ENCODE results near the gene WBP2.

WBP2 gene

GRCh38 chr17:75899353-75899752 lies 44.2 kb upstream of the WBP2 start:
- H3K79me2 ChIP-seq (ENCODE audit: control insufficient read depth, insufficient read depth, low read length) = peaks cover 16% of the 10 kb centered on the region
- no peak overlapping the region for H4K5ac ChIP-seq (ENCODE audit: low read length)
- H3K56ac ChIP-seq (ENCODE audit: low read length) = no peak overlapping the region
- H2BK5ac ChIP-seq (ENCODE audit: low read length) = no peak overlapping the region
- peaks cover 7% of the 10 kb centered on the region for H3K79me1 ChIP-seq (ENCODE audit: low read length)
- no peak overlapping the region for H4K8ac ChIP-seq (ENCODE audit: low read depth, low read length)
- no peak overlapping the region for H2BK15ac ChIP-seq (replicated peaks; ENCODE audit: low read depth)
- DNase-seq = no peak
- H3K4me1 ChIP-seq (ENCODE audit: control insufficient read depth, low read depth, low read length) = peaks cover 5% of the 10 kb centered on the region
- no peak overlapping the region for H2BK120ac ChIP-seq (ENCODE audit: low read depth, low read length)
- H2AK5ac ChIP-seq (ENCODE audit: low read length) = no peak overlapping the region
- no peaks in the 10 kb centered on the region for H3K27me3 ChIP-seq (ENCODE audit: insufficient read depth, low read length, poor library complexity)
- no peak overlapping the region for H3K4me2 ChIP-seq (ENCODE audit: low read length)
- no CpG with 5 or more reads among the region's 13 CpGs for WGBS (ENCODE audit: extremely low coverage, insufficient coverage, low lambda C conversion rate)
- no peak overlapping the region for H3K23ac ChIP-seq (ENCODE audit: low read length)
- H3K4me3 ChIP-seq (ENCODE audit: low read length) = no peak overlapping the region
- H3K18ac ChIP-seq (ENCODE audit: low read length) = no peak overlapping the region
- no peak overlapping the region for H3K27ac ChIP-seq (ENCODE audit: low read depth, low read length)
- H3K9ac ChIP-seq (ENCODE audit: low read length) = no peak overlapping the region
- H3K4ac ChIP-seq (ENCODE audit: low read depth, low read length) = no peak overlapping the region
- H3K36me3 ChIP-seq (ENCODE audit: control insufficient read depth, insufficient read depth, low read length) = peaks cover 12% of the 10 kb centered on the region

- Histone ChIP-seq H3K4ac (ENCODE audit: low read depth, low read length) (no peak overlapping the region), H3K23ac (ENCODE audit: low read length) (no peak overlapping the region), H2BK120ac (ENCODE audit: low read depth, low read length) (no peak overlapping the region), H3K36me3 (ENCODE audit: control insufficient read depth, insufficient read depth, low read length) (peaks cover 12% of the 10 kb centered on the region), H4K5ac (ENCODE audit: low read length) (no peak overlapping the region), H3K4me3 (ENCODE audit: low read length) (no peak overlapping the region), H3K27me3 (ENCODE audit: insufficient read depth, low read length, poor library complexity) (no peaks in the 10 kb centered on the region), H2AK5ac (ENCODE audit: low read length) (no peak overlapping the region), H3K9ac (ENCODE audit: low read length) (no peak overlapping the region), H3K79me1 (ENCODE audit: low read length) (peaks cover 10% of the 10 kb centered on the region), H3K4me1 (ENCODE audit: control insufficient read depth, low read depth, low read length) (peaks cover 5% of the 10 kb centered on the region), H3K79me2 (ENCODE audit: control insufficient read depth, insufficient read depth, low read length) (peaks cover 16% of the 10 kb centered on the region), H3K4me2 (ENCODE audit: low read length) (no peak overlapping the region), H3K27ac (ENCODE audit: low read depth, low read length) (no peak overlapping the region), H2BK5ac (ENCODE audit: low read length) (no peak overlapping the region), H4K8ac (ENCODE audit: low read depth, low read length) (no peak overlapping the region), H2BK15ac (replicated peaks; ENCODE audit: low read depth) (no peak overlapping the region), H3K56ac (ENCODE audit: low read length) (no peak overlapping the region), H3K18ac (ENCODE audit: low read length) (no peak overlapping the region)
- WGBS (ENCODE audit: extremely low coverage, insufficient coverage, low lambda C conversion rate) = no CpG with 5 or more reads among the region's 16 CpGs
- DNase-seq = no peak
Measured at GRCh38 chr17:75898791-75899190, 43.7 kb upstream of the WBP2 start.

GRCh38 chr17:75898065-75898464 lies 42.9 kb upstream of the WBP2 start:
- no peak overlapping the region for H4K8ac ChIP-seq (ENCODE audit: low read depth, low read length)
- H3K4me2 ChIP-seq (ENCODE audit: low read length) = no peak overlapping the region
- H3K79me2 ChIP-seq (ENCODE audit: control insufficient read depth, insufficient read depth, low read length) = peaks cover 18% of the 10 kb centered on the region
- H3K79me1 ChIP-seq (ENCODE audit: low read length) = peaks cover 14% of the 10 kb centered on the region
- H3K9ac ChIP-seq (ENCODE audit: low read length) = no peak overlapping the region
- H2BK120ac ChIP-seq (ENCODE audit: low read depth, low read length) = no peak overlapping the region
- H3K4ac ChIP-seq (ENCODE audit: low read depth, low read length) = no peak overlapping the region
- H2BK15ac ChIP-seq (replicated peaks; ENCODE audit: low read depth) = no peak overlapping the region
- no peak overlapping the region for H3K18ac ChIP-seq (ENCODE audit: low read length)
- H4K5ac ChIP-seq (ENCODE audit: low read length) = no peak overlapping the region
- no peak overlapping the region for H2AK5ac ChIP-seq (ENCODE audit: low read length)
- peaks cover 5% of the 10 kb centered on the region for H3K4me1 ChIP-seq (ENCODE audit: control insufficient read depth, low read depth, low read length)
- H3K4me3 ChIP-seq (ENCODE audit: low read length) = no peak overlapping the region
- DNase-seq = no peak
- no peak overlapping the region for H3K27ac ChIP-seq (ENCODE audit: low read depth, low read length)
- H3K56ac ChIP-seq (ENCODE audit: low read length) = peak overlapping the region; percentile 12
- WGBS (ENCODE audit: extremely low coverage, insufficient coverage, low lambda C conversion rate) = no CpG with 5 or more reads among the region's 8 CpGs
- no peak overlapping the region for H3K23ac ChIP-seq (ENCODE audit: low read length)
- H3K36me3 ChIP-seq (ENCODE audit: control insufficient read depth, insufficient read depth, low read length) = peaks cover 12% of the 10 kb centered on the region
- H2BK5ac ChIP-seq (ENCODE audit: low read length) = no peak overlapping the region
- no peaks in the 10 kb centered on the region for H3K27me3 ChIP-seq (ENCODE audit: insufficient read depth, low read length, poor library complexity)

DNA sequence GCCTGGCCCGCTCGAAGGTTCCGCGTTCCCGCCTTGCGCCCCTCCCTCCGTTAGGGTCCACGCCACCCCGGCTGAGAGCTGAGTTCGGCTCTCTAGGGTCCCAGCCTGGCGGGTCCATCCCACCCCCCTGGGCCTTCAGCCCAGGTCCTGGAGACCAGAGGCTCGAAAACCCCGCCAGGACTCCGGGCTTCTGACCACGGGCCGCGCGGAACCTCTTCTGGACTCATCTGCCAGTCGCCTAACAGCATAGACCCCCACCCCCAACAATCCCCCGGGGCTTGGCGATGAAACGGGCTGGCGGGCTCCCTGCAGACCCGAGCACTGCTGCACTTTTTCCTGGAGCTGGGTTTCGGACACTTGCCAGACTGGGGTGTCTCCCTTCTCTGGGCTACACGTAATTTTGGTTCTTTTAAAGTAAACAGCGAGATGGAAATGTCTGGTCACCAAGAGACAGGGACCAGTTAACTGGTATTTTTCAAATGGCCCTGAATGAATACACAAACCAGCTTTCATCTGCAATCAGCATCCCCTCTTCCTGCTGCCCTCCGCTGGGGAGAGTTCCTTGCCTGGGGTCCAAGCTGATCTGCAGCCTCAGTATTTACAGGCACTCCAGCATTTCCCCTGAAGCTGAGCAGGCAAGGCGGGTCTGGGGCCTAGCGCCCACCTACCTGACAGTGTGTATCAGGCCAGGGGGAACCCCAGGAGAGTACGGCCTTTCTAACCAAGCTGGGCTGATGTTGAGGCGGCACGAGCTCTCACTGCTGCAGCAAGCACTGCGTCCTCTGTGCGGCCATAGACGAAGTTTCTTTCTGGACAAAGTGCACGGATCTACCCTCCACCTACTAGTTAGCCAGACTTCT lies 42.3 kb upstream of the WBP2 start:
- peak overlapping the region; percentile 60 for H3K4ac ChIP-seq (ENCODE audit: low read depth, low read length)
- peak overlapping the region; percentile 45 for H3K27ac ChIP-seq (ENCODE audit: low read depth, low read length)
- peak overlapping the region; percentile 91 for H3K56ac ChIP-seq (ENCODE audit: low read length)
- no peak overlapping the region for H4K5ac ChIP-seq (ENCODE audit: low read length)
- peaks cover 18% of the 10 kb centered on the region for H3K79me2 ChIP-seq (ENCODE audit: control insufficient read depth, insufficient read depth, low read length)
- H3K36me3 ChIP-seq (ENCODE audit: control insufficient read depth, insufficient read depth, low read length) = peaks cover 12% of the 10 kb centered on the region
- H3K79me1 ChIP-seq (ENCODE audit: low read length) = peaks cover 14% of the 10 kb centered on the region
- peaks cover 5% of the 10 kb centered on the region for H3K4me1 ChIP-seq (ENCODE audit: control insufficient read depth, low read depth, low read length)
- H2AK5ac ChIP-seq (ENCODE audit: low read length) = no peak overlapping the region
- H2BK120ac ChIP-seq (ENCODE audit: low read depth, low read length) = no peak overlapping the region
- H3K27me3 ChIP-seq (ENCODE audit: insufficient read depth, low read length, poor library complexity) = no peaks in the 10 kb centered on the region
- H3K4me3 ChIP-seq (ENCODE audit: low read length) = no peak overlapping the region
- DNase-seq = peak; percentile 58
- H3K23ac ChIP-seq (ENCODE audit: low read length) = no peak overlapping the region
- no CpG with 5 or more reads among the region's 37 CpGs for WGBS (ENCODE audit: extremely low coverage, insufficient coverage, low lambda C conversion rate)
- H4K8ac ChIP-seq (ENCODE audit: low read depth, low read length) = no peak overlapping the region
- no peak overlapping the region for H2BK15ac ChIP-seq (replicated peaks; ENCODE audit: low read depth)
- H3K9ac ChIP-seq (ENCODE audit: low read length) = peak overlapping the region; percentile 78
- H3K18ac ChIP-seq (ENCODE audit: low read length) = peak overlapping the region; percentile 66
- H3K4me2 ChIP-seq (ENCODE audit: low read length) = peak overlapping the region; percentile 67
- no peak overlapping the region for H2BK5ac ChIP-seq (ENCODE audit: low read length)

DNA sequence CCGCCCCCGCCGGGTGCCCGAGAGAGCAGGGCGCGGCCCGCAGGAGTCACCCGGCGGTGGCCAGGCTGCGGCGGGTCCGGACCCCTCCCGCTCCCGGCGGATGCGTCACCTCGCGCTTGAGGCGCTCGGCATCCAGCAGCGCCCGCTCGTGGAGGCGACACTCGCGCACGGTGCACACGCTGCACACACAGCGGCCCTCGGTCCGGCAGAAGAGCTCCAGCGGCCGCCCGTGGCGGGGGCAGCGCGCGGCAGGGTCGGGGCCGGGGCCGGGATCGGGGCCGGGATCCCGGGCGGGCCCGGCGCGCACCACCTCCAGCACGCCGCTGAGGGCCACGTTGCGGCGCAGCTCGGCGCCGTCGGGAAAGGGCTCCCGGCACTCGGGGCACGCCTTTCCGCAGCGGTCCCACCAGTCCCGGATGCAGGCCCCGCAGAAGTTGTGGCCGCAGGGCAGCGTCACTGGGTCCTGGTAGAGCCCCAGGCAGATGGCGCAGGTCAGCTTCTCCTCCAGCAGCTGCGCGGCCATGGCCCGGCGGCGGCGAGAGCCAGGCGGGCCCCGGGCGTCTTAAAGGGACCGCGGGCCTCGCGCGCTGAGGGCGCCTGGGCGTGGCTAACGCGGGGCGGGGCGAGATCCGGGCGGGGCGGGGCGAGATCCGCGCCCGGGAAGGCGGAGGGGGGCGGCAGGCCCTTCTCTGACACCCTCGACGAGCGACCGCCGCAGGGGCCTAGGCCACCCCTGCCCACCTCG lies 41.5 kb upstream of the WBP2 start, which contains the start of gene TRIM65:
Gene TRIM65, minus strand, starts transcription at position 537 of the 745 bp plus-strand sequence. Its CDS starts 14 bp downstream, at position 523.
- H3K27ac ChIP-seq (ENCODE audit: low read depth, low read length) = peak within 1 kb of the TSS; percentile 89
- no peaks in the 10 kb centered on the region for H3K27me3 ChIP-seq (ENCODE audit: insufficient read depth, low read length, poor library complexity)
- H4K5ac ChIP-seq (ENCODE audit: low read length) = no peak within 1 kb of the TSS
- H3K9ac ChIP-seq (ENCODE audit: low read length) = peak within 1 kb of the TSS; percentile 99
- peaks cover 14% of the 10 kb centered on the region for H3K79me1 ChIP-seq (ENCODE audit: low read length)
- no CpG with 5 or more reads among the region's 102 CpGs for WGBS (ENCODE audit: extremely low coverage, insufficient coverage, low lambda C conversion rate)
- peaks cover 11% of the 10 kb centered on the region for H3K36me3 ChIP-seq (ENCODE audit: control insufficient read depth, insufficient read depth, low read length)
- H4K8ac ChIP-seq (ENCODE audit: low read depth, low read length) = no peak within 1 kb of the TSS
- H3K56ac ChIP-seq (ENCODE audit: low read length) = peak within 1 kb of the TSS; percentile 99
- peaks cover 18% of the 10 kb centered on the region for H3K79me2 ChIP-seq (ENCODE audit: control insufficient read depth, insufficient read depth, low read length)
- H3K23ac ChIP-seq (ENCODE audit: low read length) = peak within 1 kb of the TSS; percentile 89
- H3K18ac ChIP-seq (ENCODE audit: low read length) = peak within 1 kb of the TSS; percentile 90
- peaks cover 5% of the 10 kb centered on the region for H3K4me1 ChIP-seq (ENCODE audit: control insufficient read depth, low read depth, low read length)
- peak within 1 kb of the TSS; percentile 93 for H3K4me3 ChIP-seq (ENCODE audit: low read length)
- H2AK5ac ChIP-seq (ENCODE audit: low read length) = no peak within 1 kb of the TSS
- H3K4ac ChIP-seq (ENCODE audit: low read depth, low read length) = peak within 1 kb of the TSS; percentile 94
- peak within 1 kb of the TSS; percentile 78 for H2BK5ac ChIP-seq (ENCODE audit: low read length)
- no peak within 1 kb of the TSS for H2BK120ac ChIP-seq (ENCODE audit: low read depth, low read length)
- H3K4me2 ChIP-seq (ENCODE audit: low read length) = peak within 1 kb of the TSS; percentile 89
- no peak within 1 kb of the TSS for H2BK15ac ChIP-seq (replicated peaks; ENCODE audit: low read depth)
- peak; percentile 88 for DNase-seq
